HL-60 (cell line): ENCODE measurements around the gene PPP2CA.

ENCODE experiments used
- DNase-seq, 2 experiments: peaks; one replicate each; pipeline ENCODE4 v3.0.0-alpha.2; 2010 to 2020; ENCODE audit warnings: low read depth in 1 of 2, low spot score in 1 of 2
- H3K27ac ChIP-seq: fragments of 250-450 bp; sonication (Bioruptor Pico); replicated peaks from 2 replicates; pipeline ENCODE4 v1.5.1; 2020; ENCODE audit warnings: mild to moderate bottlenecking, moderate library complexity
- H3K27me3 ChIP-seq: fragments of 250-450 bp; sonication (Bioruptor Pico); 2 replicates; pipeline ENCODE4 v1.5.1; 2021; ENCODE audit warnings: mild to moderate bottlenecking, moderate library complexity; ENCODE audit not compliant: insufficient read depth, poor library complexity, severe bottlenecking
- H3K4me3 ChIP-seq: replicated peaks from 2 replicates; pipeline ENCODE4 v1.5.1; 2011; ENCODE audit warnings: mild to moderate bottlenecking, control low read depth, low read length; ENCODE audit not compliant: insufficient read depth
- GABPA ChIP-seq: IDR thresholded peaks from 2 replicates; pipeline ENCODE4 v1.6.1; 2012; ENCODE audit warnings: low read depth
- POLR2AphosphoS5 ChIP-seq: IDR thresholded peaks from 2 replicates; pipeline ENCODE4 v1.6.1; 2012; ENCODE audit warnings: low read depth
- SPI1 ChIP-seq: IDR thresholded peaks from 2 replicates; pipeline ENCODE4 v1.6.1; 2012; ENCODE audit warnings: low read depth, mild to moderate bottlenecking, borderline replicate concordance
- TF ChIP-seq, protein P1 (sequence below): IDR thresholded peaks from 2 replicates; pipeline ENCODE4 v1.6.1; 2012; ENCODE audit warnings: low read depth; ENCODE audit not compliant: insufficient replicate concordance
- TF ChIP-seq, protein P2 (sequence below): IDR thresholded peaks from one replicate; pipeline ENCODE4 v1.5.1; 2011; ENCODE audit warnings: low read length, control low read depth, inconsistent platforms; ENCODE audit not compliant: insufficient read depth

PPP2CA gene

DNA sequence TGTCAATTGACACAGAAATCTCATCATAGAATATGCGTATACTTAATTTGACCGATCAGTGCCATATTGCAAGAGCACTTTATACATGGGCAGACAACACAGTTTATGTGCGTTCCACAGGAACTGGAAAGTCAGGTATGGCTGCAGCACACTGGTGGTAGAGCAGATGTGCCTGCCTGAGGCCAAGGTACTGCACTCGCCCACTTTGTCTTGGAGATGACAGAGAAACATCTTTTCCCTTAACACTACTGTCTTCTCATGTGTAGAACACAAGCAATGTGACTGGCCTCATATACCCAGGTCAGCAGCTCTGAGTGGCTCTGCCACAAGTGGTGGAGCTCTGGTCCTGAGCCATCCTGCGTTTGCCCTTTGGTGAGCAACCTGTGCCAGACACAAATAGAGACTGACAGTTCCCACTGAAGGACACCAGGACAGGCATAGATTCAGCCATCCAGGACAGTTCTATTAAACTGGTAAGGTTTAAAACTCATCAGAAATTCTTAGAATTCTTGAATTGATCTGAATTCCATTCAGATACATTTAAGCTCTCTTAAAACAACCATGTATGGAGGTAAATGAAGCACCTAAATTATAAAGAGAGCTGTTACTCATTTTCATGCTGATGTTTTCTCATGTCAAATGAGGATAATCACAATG, 21.0 kb upstream of the PPP2CA start:
- Histone ChIP-seq H3K4me3 (no peak overlapping the region), H3K27me3 (no peaks in the 10 kb centered on the region), H3K27ac (no peak overlapping the region)
- no peak for DNase-seq
- TF ChIP-seq SPI1 (no peak), GABPA (no peak), POLR2AphosphoS5 (no peak)
- TF ChIP-seq, protein P1, sequence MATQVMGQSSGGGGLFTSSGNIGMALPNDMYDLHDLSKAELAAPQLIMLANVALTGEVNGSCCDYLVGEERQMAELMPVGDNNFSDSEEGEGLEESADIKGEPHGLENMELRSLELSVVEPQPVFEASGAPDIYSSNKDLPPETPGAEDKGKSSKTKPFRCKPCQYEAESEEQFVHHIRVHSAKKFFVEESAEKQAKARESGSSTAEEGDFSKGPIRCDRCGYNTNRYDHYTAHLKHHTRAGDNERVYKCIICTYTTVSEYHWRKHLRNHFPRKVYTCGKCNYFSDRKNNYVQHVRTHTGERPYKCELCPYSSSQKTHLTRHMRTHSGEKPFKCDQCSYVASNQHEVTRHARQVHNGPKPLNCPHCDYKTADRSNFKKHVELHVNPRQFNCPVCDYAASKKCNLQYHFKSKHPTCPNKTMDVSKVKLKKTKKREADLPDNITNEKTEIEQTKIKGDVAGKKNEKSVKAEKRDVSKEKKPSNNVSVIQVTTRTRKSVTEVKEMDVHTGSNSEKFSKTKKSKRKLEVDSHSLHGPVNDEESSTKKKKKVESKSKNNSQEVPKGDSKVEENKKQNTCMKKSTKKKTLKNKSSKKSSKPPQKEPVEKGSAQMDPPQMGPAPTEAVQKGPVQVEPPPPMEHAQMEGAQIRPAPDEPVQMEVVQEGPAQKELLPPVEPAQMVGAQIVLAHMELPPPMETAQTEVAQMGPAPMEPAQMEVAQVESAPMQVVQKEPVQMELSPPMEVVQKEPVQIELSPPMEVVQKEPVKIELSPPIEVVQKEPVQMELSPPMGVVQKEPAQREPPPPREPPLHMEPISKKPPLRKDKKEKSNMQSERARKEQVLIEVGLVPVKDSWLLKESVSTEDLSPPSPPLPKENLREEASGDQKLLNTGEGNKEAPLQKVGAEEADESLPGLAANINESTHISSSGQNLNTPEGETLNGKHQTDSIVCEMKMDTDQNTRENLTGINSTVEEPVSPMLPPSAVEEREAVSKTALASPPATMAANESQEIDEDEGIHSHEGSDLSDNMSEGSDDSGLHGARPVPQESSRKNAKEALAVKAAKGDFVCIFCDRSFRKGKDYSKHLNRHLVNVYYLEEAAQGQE = no peak
- TF ChIP-seq, protein P2, sequence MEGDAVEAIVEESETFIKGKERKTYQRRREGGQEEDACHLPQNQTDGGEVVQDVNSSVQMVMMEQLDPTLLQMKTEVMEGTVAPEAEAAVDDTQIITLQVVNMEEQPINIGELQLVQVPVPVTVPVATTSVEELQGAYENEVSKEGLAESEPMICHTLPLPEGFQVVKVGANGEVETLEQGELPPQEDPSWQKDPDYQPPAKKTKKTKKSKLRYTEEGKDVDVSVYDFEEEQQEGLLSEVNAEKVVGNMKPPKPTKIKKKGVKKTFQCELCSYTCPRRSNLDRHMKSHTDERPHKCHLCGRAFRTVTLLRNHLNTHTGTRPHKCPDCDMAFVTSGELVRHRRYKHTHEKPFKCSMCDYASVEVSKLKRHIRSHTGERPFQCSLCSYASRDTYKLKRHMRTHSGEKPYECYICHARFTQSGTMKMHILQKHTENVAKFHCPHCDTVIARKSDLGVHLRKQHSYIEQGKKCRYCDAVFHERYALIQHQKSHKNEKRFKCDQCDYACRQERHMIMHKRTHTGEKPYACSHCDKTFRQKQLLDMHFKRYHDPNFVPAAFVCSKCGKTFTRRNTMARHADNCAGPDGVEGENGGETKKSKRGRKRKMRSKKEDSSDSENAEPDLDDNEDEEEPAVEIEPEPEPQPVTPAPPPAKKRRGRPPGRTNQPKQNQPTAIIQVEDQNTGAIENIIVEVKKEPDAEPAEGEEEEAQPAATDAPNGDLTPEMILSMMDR = no peak

DNA sequence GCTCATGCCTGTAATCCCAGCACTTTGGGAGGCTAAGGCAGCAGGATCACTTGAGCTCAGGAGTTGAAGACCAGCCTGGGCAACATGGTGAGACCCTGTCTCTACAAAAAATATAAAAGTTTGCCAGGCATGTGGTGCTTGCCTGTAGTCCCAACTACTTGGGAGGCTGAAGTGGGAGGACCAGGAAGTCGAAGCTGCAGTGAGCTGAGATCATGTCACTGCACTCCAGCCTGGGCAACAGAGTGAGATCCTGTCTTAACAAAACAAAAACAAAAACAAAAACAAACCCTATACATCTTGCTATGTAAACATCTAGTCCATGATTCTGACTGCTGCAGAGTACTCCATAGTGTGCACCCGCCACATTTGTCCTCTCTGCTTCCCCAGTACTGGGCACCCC, 19.8 kb upstream of the PPP2CA start:
- no peak overlapping the region for H3K27ac ChIP-seq
- DNase-seq = no peak

DNA sequence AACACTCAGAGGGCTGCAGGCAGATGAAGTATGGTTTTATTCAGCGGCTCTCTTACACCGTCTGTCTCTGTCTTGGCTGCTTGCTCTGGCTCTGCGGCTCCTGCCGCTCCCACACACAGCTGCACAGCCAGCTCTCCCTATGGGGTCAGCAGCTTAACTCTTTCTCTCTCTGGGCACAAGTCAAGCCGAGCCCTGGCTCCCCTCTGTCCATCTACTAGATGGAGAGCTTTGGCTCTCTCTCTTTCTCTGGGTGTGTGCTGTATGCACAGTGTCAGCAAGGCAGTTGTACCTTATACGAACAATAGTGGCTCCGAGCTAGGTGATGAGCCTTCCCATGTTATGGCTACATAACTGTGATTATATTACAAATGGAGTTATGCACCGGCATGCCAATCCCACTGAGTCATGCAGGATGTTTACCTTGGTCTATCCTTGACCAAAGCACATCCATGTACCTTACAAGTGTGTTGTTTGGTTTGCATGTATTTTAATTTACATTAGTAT, 19.3 kb upstream of the PPP2CA start:
- H3K4me3 ChIP-seq = no peak overlapping the region
- TF ChIP-seq SPI1 = no peak
- TF ChIP-seq, protein P1 = no peak
- TF ChIP-seq, protein P2 = no peak
- DNase-seq = no peak
- H3K27me3 ChIP-seq = no peaks in the 10 kb centered on the region
- H3K27ac ChIP-seq = no peak overlapping the region

More for the DNA sequence above, 19.8 kb upstream of the PPP2CA start:
- TF ChIP-seq SPI1 = no peak
- no peak for TF ChIP-seq POLR2AphosphoS5
- TF ChIP-seq GABPA = no peak
- TF ChIP-seq, protein P1 = no peak
- TF ChIP-seq, protein P2 = no peak
- no peak overlapping the region for H3K4me3 ChIP-seq
- H3K27me3 ChIP-seq = no peaks in the 10 kb centered on the region
